ENCODE results near the gene URAD. TPM values are rescaled to one million over a fixed set of nuclear protein-coding genes. Genes with fewer than 3 reads are reported as not detected.
"Not testable (repeated sequence)": the region's sequence is repeated elsewhere in the genome, so short reads cannot be mapped to it uniquely, and the experiment has no call there.

Gene URAD
- total and polyA plus RNA-seq, 3 donors from 2014 or later, result 0.87 to 1.6 TPM; not detected in 1

DNA sequence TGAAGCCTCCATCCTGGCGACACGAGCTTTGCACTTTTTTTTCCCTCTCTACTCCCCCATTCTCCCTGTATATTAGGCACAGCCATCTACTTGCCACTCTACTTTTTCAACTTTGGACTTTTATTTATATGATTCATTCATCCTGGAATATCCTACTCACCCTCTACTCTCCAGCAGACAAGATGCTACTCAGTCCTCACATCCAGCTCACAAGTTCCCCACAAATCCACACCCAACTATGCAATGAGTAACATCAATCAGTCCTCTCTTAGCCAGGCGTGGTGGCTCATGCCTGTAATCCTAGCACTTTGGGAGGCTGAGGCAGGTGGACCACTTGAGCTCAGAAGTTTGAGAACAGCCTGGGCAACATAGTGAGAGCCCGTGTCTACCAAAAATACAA, 23.9 kb upstream of the URAD start:
- no peak overlapping the region for H3K4me3 ChIP-seq
- no peaks in the 10 kb centered on the region for H3K9me3 ChIP-seq
- H3K36me3 ChIP-seq (ENCODE audit: low read depth, missing control alignments), result no peaks in the 10 kb centered on the region
- H3K4me1 ChIP-seq, result no peaks in the 10 kb centered on the region
- TF ChIP-seq, protein P1, sequence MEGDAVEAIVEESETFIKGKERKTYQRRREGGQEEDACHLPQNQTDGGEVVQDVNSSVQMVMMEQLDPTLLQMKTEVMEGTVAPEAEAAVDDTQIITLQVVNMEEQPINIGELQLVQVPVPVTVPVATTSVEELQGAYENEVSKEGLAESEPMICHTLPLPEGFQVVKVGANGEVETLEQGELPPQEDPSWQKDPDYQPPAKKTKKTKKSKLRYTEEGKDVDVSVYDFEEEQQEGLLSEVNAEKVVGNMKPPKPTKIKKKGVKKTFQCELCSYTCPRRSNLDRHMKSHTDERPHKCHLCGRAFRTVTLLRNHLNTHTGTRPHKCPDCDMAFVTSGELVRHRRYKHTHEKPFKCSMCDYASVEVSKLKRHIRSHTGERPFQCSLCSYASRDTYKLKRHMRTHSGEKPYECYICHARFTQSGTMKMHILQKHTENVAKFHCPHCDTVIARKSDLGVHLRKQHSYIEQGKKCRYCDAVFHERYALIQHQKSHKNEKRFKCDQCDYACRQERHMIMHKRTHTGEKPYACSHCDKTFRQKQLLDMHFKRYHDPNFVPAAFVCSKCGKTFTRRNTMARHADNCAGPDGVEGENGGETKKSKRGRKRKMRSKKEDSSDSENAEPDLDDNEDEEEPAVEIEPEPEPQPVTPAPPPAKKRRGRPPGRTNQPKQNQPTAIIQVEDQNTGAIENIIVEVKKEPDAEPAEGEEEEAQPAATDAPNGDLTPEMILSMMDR (IDR thresholded peaks at IDR 0.05), result no peak
- no peak for TF ChIP-seq POLR2A (IDR thresholded peaks at IDR 0.05)
- H3K27me3 ChIP-seq, result no peaks in the 10 kb centered on the region
- 82 to 86% methylated on average over 4 of the region's 4 CpGs for WGBS, 2 donors
- no peak for DNase-seq
- H3K27ac ChIP-seq, result no peak overlapping the region
- intact Hi-C loops (cut with DNase I; ENCODE audit: low total_unique reads), result no loop called here

DNA sequence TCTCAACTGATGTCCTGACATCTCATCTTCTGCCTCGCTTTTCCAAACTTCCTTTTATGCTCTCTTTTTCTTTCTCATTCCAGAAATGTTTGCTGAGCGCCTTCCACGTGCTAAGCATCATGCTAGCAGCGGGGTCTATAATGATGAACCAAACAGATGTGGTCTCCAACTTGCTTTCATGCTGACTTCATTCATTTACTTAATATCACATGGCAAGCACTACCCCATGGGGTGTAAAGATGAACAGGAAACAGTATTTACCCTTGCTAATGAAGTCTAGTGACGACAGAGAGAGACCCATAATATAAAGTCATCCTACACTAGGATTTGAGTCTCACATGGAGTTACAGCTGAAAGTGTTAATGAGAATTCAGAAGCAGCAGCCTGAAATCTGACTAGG, 21.6 kb upstream of the URAD start:
- no peaks in the 10 kb centered on the region for H3K27me3 ChIP-seq
- H3K36me3 ChIP-seq (ENCODE audit: low read depth, missing control alignments), result no peaks in the 10 kb centered on the region
- intact Hi-C loops (cut with DNase I; ENCODE audit: low total_unique reads), result no loop called here
- H3K4me1 ChIP-seq, result no peaks in the 10 kb centered on the region
- H3K27ac ChIP-seq, result no peak overlapping the region
- no peak for DNase-seq
- H3K9me3 ChIP-seq, result no peaks in the 10 kb centered on the region
- 81 to 88% methylated on average over 5 of the region's 5 CpGs for WGBS, 2 donors
- TF ChIP-seq, protein P1 (IDR thresholded peaks at IDR 0.05), result no peak
- no peak for TF ChIP-seq POLR2A (IDR thresholded peaks at IDR 0.05)
- no peak overlapping the region for H3K4me3 ChIP-seq

DNA sequence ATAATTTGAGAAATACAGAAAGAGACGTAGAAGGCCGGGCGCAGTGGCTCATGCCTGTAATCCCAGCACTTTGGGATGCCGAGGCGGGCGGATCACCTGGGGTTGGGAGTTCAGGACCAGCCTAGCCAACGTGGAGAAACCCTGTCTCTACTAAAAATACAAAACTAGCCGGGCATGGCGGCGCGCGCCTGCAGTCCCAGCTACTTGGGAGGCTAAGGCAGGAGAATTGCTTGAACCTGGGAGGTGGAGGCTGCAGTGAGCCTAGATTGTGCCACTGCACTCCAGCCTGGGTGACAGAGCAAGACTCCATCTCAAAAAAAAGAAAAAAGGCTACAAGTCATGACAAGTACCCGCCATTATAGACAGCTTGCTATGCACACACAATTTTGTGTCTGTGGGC, 16.5 kb upstream of the URAD start:
- intact Hi-C loops (cut with DNase I; ENCODE audit: low total_unique reads); H3K4me1 ChIP-seq; H3K27ac ChIP-seq; H3K4me3 ChIP-seq; H3K9me3 ChIP-seq; H3K27me3 ChIP-seq; DNase-seq; H3K36me3 ChIP-seq (ENCODE audit: low read depth, missing control alignments): not testable (repeated sequence)
- WGBS, 2 donors, result 93 to 97% methylated on average over 13 of the region's 13 CpGs

DNA sequence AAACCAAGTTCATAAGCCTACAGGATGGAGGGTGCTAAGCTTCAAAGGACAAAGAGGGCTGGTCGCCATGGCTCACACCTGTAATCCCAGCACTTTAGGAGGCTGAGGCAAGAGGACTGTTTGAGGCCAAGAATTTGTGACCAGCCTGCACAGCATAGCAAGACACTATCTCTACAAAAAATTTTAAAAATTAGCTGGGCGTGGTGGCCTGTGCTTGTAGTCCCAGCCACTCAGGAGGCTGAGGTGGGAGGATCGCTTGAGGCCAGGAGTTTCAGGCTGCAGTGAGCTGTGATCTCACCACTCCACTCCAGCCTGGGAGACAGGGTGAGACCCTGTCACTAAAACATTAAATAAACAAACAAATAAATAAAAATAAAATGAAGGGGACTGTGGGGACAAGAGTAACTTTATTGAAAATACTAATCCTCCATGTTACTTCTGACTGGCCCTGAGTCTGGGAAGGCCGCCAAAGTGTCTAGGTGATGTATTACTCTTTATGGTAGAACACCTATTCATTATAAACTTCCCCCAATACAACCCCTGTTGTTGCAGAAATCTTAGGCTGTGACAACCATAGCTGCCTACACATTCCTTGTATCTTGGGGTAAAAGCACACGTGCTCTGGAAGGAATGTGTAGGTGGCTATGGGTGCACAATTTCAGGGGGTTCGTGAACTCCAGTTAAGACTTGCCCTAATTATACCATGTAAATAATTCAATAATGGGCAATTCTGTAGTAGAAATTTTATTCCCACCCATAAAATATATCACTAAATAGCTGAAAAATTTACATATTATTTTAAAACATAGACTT, 14.6 kb upstream of the URAD start:
- no peak for DNase-seq
- Histone ChIP-seq H3K9me3 (no peaks in the 10 kb centered on the region), H3K27me3 (no peaks in the 10 kb centered on the region), H3K36me3 (ENCODE audit: low read depth, missing control alignments) (no peaks in the 10 kb centered on the region), H3K27ac (no peak overlapping the region), H3K4me1 (no peaks in the 10 kb centered on the region), H3K4me3 (no peak overlapping the region)
- WGBS, 2 donors, result 70 to 85% methylated on average over 6 of the region's 6 CpGs
- intact Hi-C loops (cut with DNase I; ENCODE audit: low total_unique reads), result no loop called here
- TF ChIP-seq POLR2A (IDR thresholded peaks at IDR 0.05), result no peak
- TF ChIP-seq, protein P1 (IDR thresholded peaks at IDR 0.05), result no peak

DNA sequence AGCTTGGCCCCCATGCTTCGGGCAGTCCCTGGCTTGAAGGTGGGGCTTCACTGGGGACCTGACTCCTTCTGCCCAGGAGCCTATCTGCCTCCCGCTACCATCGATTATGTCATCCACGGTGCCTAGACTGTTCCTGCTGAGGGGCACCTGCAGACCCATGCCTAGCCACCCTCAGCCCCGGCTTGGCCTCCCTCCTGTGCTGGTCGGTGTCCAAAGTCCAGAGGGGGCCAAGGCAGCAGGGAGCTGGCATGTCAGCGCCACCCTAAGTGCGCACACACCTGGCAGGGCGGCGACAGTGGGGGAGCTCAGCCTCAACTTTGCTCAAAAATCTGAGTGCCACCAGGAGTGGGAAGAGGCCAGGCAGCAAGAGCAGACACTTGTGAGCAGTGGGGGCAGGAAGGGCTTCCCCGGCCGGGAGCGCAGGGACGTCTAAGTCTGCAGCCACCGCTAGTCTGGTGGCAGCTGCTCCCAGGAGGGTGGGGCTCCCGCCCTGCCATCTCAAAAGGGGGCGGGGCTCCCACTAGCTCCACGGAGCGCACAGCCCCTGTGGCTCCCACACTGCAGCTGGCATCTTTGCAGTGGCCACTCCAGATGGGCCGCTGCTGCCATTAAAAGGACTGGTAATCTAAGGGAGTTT, 13.5 kb upstream of the URAD start:
- H3K4me1 ChIP-seq, result no peaks in the 10 kb centered on the region
- no peaks in the 10 kb centered on the region for H3K36me3 ChIP-seq (ENCODE audit: low read depth, missing control alignments)
- H3K27me3 ChIP-seq, result no peaks in the 10 kb centered on the region
- WGBS, 2 donors, result 77 to 87% methylated on average over 10 to 20 of the region's 20 CpGs
- intact Hi-C loops (cut with DNase I; ENCODE audit: low total_unique reads), result no loop called here
- H3K9me3 ChIP-seq, result no peaks in the 10 kb centered on the region
- TF ChIP-seq POLR2A (IDR thresholded peaks at IDR 0.05), result no peak
- TF ChIP-seq, protein P1 (IDR thresholded peaks at IDR 0.05), result no peak
- DNase-seq, result no peak
- no peak overlapping the region for H3K4me3 ChIP-seq
- H3K27ac ChIP-seq, result no peak overlapping the region
